HG02623 (cell line): ENCODE measurements around the gene TRIAP1.

Experiments used
- ATAC-seq: cut with Tn5 transposase; IDR thresholded peaks from one replicate; pipeline ENCODE4 v1.9.1; 2021; ENCODE audit warnings: moderate library complexity; ENCODE audit not compliant: unreplicated experiment

TRIAP1 gene

GRCh38 chr12:120432772-120433525 is 13.2 kb downstream of the TRIAP1 start:
- no peak for ATAC-seq

DNA sequence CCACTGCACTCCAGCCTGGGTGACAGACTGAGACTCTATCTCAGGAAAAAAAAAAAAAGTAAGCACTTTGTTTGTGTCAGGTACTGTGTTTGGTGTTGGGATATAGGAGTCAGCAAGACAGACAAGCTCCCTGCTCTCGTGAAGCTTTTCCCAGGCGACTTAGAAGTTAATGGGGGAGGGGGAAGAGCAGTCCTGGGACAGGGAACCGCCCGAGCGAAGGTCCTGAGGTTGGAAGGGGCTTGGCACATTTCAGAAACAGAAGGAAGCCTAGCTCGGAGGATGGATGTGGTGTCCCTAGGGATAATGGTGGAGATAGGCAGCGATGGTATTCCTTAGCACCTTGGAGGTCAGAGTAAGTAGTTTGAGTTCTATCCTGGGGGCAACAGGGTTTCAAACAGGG is 16.8 kb downstream of the TRIAP1 start:
- ATAC-seq, result no peak

GRCh38 chr12:120428597-120429229 is 17.5 kb downstream of the TRIAP1 start:
- no peak for ATAC-seq

DNA sequence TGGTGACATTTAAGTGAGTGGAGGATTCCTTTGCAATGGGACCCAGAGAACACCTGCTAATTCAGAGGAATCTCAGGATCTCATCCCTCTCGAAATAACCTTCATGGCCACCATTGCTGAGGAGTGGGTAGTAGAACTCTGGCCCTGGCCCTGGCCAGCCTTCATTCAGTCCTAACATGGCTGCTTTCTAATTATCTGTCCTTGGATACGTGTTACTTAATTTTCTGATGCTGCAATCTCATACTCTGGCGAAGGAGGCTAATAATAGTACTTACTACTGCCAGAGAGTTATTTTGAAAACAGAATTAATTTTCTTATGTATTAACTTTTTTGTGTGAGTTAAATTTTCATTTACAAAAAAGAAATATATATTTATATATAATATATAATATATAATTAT is 20.4 kb downstream of the TRIAP1 start:
- ATAC-seq, result no peak

- no peak for ATAC-seq
Observed at GRCh38 chr12:120422892-120423456, 23.2 kb downstream of the TRIAP1 start.

DNA sequence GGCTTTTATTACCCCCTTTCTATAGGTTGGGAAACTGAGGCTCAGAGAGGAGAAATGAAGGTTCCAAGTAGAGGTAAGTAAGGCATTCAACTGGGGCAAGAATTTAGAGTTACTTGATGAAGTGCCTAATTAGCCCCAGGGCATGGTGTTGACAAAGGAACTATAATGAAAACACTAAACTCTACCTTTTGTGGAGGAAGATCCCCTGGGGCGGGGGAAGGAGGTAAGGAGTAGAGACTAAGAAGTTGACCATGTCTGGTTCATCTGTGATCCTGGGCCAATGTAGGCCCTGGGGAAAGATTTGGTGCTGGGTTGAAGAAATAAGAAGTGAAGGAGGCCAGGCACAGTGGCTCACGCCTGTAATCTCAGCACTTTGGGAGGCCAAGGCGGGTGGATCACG is 24.5 kb downstream of the TRIAP1 start:
- ATAC-seq, result no peak

DNA sequence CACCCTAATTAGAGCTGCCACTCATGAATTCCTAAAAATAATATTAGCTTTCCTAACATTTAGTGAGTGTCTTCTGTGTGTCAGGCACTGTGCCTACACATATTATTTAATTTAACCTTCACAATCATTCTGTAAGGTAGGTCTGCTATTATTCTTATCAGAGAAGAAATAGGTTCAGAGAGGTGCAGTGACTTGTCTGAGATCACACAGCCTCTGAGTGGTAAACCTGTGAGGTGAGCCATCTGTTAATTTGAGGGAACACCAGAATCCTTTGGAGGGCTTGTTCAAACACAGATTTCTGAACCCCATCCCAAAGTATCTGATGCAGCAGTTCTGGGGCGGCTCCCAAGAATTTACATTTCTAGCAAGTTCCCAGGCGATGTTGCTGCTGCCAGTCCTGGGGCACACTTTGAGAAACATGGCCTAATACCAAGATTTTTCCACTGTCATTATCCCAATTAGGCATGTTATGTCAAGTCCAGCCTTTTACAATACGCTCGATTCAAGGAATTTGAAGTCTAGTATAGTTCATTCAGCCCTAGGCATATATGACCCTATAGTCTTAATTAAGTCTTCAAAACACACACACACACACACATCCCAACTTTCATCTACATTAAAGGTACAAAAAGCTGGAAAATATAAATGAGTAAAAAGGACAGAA is 28.1 kb downstream of the TRIAP1 start:
- no peak for ATAC-seq

DNA sequence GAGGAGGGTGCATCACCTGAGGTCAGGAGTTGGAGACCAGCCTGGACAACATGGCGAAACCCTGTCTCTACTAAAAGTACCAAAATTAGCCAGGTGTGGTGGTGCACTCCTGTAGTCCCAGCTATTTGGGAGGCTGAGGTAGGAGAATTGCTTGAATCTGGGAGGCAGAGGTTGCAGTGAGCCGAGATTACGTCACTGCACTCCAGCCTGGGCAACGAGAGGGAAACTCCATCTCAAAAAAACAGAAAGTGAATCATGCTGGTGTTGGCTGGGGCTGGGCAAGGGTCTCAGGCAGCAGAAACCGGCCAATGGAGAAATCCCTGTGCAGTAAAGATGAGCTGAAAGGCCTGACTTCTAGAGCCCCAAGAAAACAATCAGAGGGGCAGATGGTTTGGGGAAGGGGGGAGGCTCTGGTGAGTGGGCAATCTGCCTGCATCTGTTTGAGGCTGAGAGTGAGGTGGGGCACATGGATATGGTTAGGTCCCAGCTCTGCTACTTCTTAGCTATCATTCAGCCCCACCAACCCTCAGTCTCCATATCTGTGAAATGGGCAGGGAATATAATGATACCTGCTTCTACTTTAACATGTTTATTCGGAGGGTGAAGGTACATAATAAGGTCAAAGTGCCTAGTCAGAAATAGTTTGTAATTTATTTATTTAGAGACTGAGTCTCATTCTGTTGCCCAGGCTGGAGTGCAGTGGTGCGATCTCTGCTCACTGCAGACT is 29.5 kb downstream of the TRIAP1 start:
- ATAC-seq, result no peak

GRCh38 chr12:120413901-120414695 is 32.1 kb downstream of the TRIAP1 start:
- no peak for ATAC-seq

- no peak for ATAC-seq
Observed at GRCh38 chr12:120412421-120412820, 33.8 kb downstream of the TRIAP1 start.

DNA sequence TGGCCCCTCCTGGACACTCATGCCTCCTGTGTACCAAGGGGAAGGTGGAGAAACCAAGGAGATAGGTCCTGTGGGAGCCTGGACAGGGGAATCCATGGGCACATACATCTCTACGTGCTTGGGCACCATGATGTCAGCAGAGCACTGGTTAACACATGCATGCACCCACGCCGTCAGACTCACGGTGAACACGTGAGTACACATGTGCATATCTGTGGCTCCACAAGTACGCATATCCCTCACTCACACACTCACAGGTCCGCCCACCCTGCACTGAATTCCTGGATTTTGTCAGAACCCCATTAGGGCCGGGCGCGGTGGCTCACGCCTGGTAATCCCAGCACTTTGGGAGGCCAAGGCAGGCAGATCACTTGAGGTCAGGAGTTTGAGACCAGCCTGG is 37.4 kb downstream of the TRIAP1 start:
- ATAC-seq, result no peak

- no peak for ATAC-seq
Observed at GRCh38 chr12:120406553-120406952, 39.6 kb downstream of the TRIAP1 start.

DNA sequence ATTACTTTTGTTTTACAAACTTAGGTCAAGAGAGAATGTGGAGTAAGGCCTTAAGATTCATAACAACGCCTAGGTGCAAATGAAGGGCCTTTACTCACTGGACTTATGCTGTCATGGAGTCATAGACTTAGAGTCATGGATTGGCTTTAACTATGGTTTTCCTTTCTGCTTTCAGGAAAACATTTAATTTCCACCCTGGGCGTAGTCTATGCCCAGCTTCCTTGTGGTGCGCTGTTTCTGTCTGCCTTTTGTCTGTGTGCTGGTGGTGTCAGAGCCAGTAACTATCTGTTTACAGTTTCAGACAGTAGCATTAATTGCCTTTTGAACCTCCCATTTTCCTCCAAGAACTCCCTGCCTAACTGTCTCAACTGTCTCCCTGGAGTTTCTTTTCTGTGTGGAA is 40.1 kb downstream of the TRIAP1 start:
- ATAC-seq, result no peak

DNA sequence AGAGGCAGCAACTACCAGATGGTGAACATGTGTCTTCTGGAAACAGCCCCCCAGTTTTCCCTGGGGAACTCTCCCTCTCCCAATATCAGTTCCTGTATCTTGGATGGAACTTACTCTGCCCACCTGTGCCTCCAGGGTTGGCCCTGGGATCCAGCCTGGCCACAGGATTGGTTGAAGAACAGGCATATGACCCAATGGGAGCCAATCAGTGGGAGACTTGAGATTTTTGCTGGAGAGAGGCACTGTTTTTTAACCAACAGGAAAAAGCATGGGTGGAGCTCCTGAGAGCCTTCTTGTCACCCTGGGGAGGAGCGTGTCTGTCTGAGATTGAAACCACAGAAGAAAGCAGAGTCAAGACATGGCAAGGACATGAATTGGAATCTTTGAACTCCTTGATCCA is 41.9 kb downstream of the TRIAP1 start:
- ATAC-seq, result no peak

- no peak for ATAC-seq
Observed at GRCh38 chr12:120403869-120404268, 42.3 kb downstream of the TRIAP1 start.

DNA sequence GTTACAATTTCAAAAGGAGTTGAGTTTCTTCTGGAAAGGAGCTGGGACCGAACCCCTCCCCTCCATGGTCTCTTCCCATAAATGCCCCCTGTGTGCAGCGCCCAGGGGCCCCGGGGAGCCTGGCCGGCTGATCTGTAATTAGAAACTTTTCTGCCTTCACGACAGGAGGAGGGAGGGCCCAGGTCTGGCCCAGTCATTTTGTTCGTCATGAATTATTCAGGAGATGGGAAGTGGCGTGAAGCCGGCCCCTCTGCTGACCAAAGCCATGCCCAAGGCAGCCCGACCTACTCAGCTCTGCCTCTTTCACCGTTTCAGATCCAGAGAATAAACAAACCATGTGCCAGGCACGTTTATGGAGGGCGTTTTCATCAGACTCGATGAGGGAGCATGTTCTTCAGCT is 44.0 kb downstream of the TRIAP1 start:
- no peak for ATAC-seq

- no peak for ATAC-seq
Observed at GRCh38 chr12:120399531-120399930, 46.7 kb downstream of the TRIAP1 start.

DNA sequence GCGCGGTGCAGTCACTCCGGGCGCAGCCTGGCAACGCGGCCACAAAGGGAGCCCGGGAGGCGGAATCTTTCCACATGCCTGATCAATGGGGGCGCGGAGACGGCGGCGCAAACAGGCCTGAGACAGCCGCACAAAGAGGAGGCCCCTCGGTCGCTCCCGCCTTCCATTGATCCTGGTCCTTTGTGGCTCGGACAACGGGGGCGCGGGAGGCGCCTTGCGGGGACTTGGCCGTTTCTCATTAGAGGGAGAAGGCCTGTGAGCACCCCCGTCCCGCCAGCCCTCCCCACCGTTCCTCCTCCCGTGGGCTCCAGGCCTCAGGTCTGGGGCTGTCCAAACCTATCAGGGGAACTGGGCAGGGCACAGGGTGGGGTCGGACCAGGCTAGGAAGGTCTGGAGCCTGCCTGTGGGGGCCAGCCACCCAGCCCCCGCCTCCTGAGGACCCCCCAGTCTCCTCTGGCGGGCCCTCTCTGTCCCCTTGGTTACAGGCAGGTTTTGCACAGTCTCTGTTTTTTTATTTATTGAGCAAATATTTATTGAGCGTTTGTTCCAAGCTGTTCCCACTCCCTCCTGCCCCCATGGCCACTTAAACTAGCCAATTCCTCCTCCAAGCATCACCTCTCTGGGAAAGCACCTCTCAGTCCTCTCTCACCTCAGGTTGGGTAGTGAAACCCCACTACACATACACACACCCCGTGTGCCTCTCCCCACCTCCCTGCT is 48.2 kb downstream of the TRIAP1 start:
- no peak for ATAC-seq

DNA sequence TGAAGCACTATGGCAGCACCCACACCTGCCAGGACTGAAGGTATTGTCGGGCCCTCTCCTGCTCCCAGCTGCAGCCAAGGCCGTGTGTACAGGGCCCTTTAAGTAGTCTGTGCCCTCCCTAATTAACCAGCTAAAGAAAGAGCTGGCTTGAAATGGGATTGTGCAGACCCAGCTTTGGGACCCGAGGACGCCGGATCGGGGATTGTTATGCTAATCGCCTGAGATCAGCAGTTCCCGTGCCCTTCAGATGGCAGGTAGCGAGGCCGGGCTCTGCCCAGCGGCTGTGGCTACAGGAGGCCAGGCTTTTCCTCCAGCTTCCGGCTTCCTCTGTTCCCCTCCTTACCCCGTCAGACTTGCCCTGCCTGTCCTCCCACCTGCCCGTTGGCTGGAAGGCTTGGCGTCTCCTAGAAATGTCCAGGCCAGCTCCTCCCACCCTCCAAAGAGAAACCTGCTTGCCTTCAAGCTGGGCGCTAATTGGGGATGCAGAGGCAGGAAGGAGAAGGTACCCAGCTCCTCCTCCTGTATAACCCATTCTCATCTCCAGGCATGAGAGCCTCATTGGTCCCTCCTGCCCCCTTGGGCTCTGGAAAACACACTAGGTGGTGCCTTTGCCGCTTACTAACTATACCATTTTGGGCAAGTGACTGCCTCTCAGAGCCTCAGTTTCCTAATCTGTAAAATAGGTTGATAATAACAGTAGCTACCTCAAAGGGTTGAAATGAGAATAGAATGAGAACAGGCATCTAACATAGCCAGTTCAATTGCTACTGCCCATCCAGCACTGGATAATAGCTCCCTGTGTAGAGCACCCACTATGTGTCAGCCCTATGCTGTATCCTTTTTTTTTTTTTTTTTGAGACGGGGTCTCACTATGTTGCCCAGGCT is 51.5 kb downstream of the TRIAP1 start:
- no peak for ATAC-seq
